Endothelial cell (in vitro differentiated cells): ENCODE data around the gene TEKT3. TPM values are rescaled to one million over a fixed set of nuclear protein-coding genes. Genes with fewer than 3 reads are reported as not detected.

Source experiments
- DNase-seq: peaks from one replicate; pipeline ENCODE4 v3.0.0; 2021; ENCODE audit warnings: low spot score
- H3K27ac Mint-ChIP-seq: one replicate; pipeline ENCODE4 v1.8.0; 2021; ENCODE audit warnings: mixed read lengths, inconsistent platforms; ENCODE audit not compliant: unreplicated experiment
- H3K27me3 Mint-ChIP-seq: one replicate; pipeline ENCODE4 v1.8.0; 2021; ENCODE audit warnings: mild to moderate bottlenecking, moderate library complexity, mixed read lengths, inconsistent platforms; ENCODE audit not compliant: unreplicated experiment
- H3K36me3 Mint-ChIP-seq: one replicate; pipeline ENCODE4 v1.8.0; 2021; ENCODE audit warnings: mild to moderate bottlenecking, low read depth, mixed read lengths, inconsistent platforms; ENCODE audit not compliant: unreplicated experiment
- H3K4me1 Mint-ChIP-seq: one replicate; pipeline ENCODE4 v1.8.0; 2021; ENCODE audit warnings: mild to moderate bottlenecking, mixed read lengths, inconsistent platforms; ENCODE audit not compliant: unreplicated experiment
- H3K4me3 Mint-ChIP-seq: one replicate; pipeline ENCODE4 v1.8.0; 2021; ENCODE audit warnings: mild to moderate bottlenecking, mixed read lengths, inconsistent platforms; ENCODE audit not compliant: unreplicated experiment
- H3K9me3 Mint-ChIP-seq: one replicate; pipeline ENCODE4 v1.8.0; 2021; ENCODE audit warnings: mixed read lengths, inconsistent platforms; ENCODE audit not compliant: unreplicated experiment
- CTCF ChIP-seq: fragments of 200-600 bp; sonication (generic); IDR thresholded peaks from one replicate; pipeline ENCODE4 v1.5.0; 2021; ENCODE audit warnings: antibody characterized with exemption; ENCODE audit not compliant: unreplicated experiment
- total RNA-seq: library from RNA; stranded (reverse); fragmentation: NEBNext Ultra II Directional; extraction: Animal tissue kit (Norgen Biotek cat#: 25700); gene quantifications from one replicate; pipeline ENCODE4 v1.2.1, GENCODE V29; 2021; ENCODE audit not compliant: unreplicated experiment

Gene TEKT3
- total RNA-seq, 1 donor from 2014 or later = 5.8 TPM

- Mint-ChIP-seq H3K36me3 (peaks cover 36% of the 10 kb centered on the region), H3K27me3 (peaks cover 15% of the 10 kb centered on the region), H3K4me3 (peak overlapping the region; percentile 96), H3K9me3 (no peaks in the 10 kb centered on the region), H3K27ac (peak overlapping the region; percentile 61), H3K4me1 (peaks cover 36% of the 10 kb centered on the region)
- TF ChIP-seq CTCF = peak; percentile 90
- DNase-seq = peak; percentile 95
These were observed 80.8 kb downstream of the TEKT3 start for GRCh38 chr17:15260376-15261257.

- no peak for DNase-seq
- Mint-ChIP-seq H3K27me3 (peaks cover 12% of the 10 kb centered on the region), H3K27ac (no peak overlapping the region), H3K4me3 (peak overlapping the region; percentile 96), H3K9me3 (no peaks in the 10 kb centered on the region), H3K36me3 (peaks cover 45% of the 10 kb centered on the region), H3K4me1 (peaks cover 53% of the 10 kb centered on the region)
- no peak for TF ChIP-seq CTCF
These were observed 83.4 kb downstream of the TEKT3 start for GRCh38 chr17:15257796-15258512.

- H3K4me1 Mint-ChIP-seq = peaks cover 56% of the 10 kb centered on the region
- DNase-seq = peak; percentile 70
These were observed 84.1 kb downstream of the TEKT3 start for GRCh38 chr17:15257258-15257788.

GRCh38 chr17:15256689-15257088, 84.7 kb downstream of the TEKT3 start:
- no peaks in the 10 kb centered on the region for H3K9me3 Mint-ChIP-seq
- H3K27me3 Mint-ChIP-seq = peaks cover 12% of the 10 kb centered on the region
- no peak overlapping the region for H3K27ac Mint-ChIP-seq
- TF ChIP-seq CTCF = no peak
- no peak for DNase-seq
- peaks cover 56% of the 10 kb centered on the region for H3K4me1 Mint-ChIP-seq
- peak overlapping the region; percentile 75 for H3K4me3 Mint-ChIP-seq
- peaks cover 45% of the 10 kb centered on the region for H3K36me3 Mint-ChIP-seq

More at GRCh38 chr17:15257258-15257788, 84.1 kb downstream of the TEKT3 start:
- H3K27me3 Mint-ChIP-seq = peaks cover 12% of the 10 kb centered on the region
- peaks cover 45% of the 10 kb centered on the region for H3K36me3 Mint-ChIP-seq
- no peak overlapping the region for H3K27ac Mint-ChIP-seq
- peak; percentile 95 for TF ChIP-seq CTCF
- H3K9me3 Mint-ChIP-seq = no peaks in the 10 kb centered on the region
- peak overlapping the region; percentile 75 for H3K4me3 Mint-ChIP-seq
